Spleen (tissue), 11 donors: ENCODE measurements around the gene NRG3. TPM values are rescaled to one million over a fixed set of nuclear protein-coding genes. Genes with fewer than 3 reads are reported as not detected.
"Not testable (repeated sequence)": the region's sequence is repeated elsewhere in the genome, so short reads cannot be mapped to it uniquely, and the experiment has no call there.

Experiments
- DNase-seq: peaks from one replicate; pipeline ENCODE4 v3.0.0-alpha.2; 2020
- H3K27ac ChIP-seq, 8 donors: fragments of 200-600 bp; sonication (generic) in 7 of 8; 1 replicate in 4 of 8; 2 replicates in 4 of 8; pipeline versions ENCODE4 v1.5.0 to v1.8.0; 2016 to 2021; ENCODE audit warnings: inconsistent platforms in 4 of 8, mild to moderate bottlenecking in 4 of 8, moderate library complexity in 1 of 8
- H3K27me3 ChIP-seq, 7 donors: fragments of 200-600 bp; sonication (generic) in 6 of 7; replicated peaks in 1 of 7; 1 replicate in 4 of 7; 2 replicates in 3 of 7; pipeline versions ENCODE4 v1.5.0 to v1.8.0; 2016 to 2021; ENCODE audit warnings: inconsistent platforms in 3 of 7, mild to moderate bottlenecking in 1 of 7
- H3K36me3 ChIP-seq, 6 donors: fragments of 200-600 bp; sonication (generic) in 5 of 6; 1 replicate in 4 of 6; 2 replicates in 2 of 6; pipeline versions ENCODE4 v1.5.0 to v1.8.0; 2016 to 2021; ENCODE audit warnings: inconsistent platforms in 2 of 6
- H3K4me1 ChIP-seq, 6 donors: fragments of 200-600 bp; sonication (generic) in 5 of 6; 1 replicate in 3 of 6; 2 replicates in 3 of 6; pipeline versions ENCODE4 v1.5.0 to v1.8.0; 2016 to 2021; ENCODE audit warnings: inconsistent platforms in 3 of 6
- H3K4me3 ChIP-seq, 8 donors: fragments of 200-600 bp; sonication (generic) in 7 of 8; 1 replicate in 4 of 8; 2 replicates in 4 of 8; pipeline versions ENCODE4 v1.5.0 to v1.8.0; 2016 to 2021; ENCODE audit warnings: inconsistent platforms in 4 of 8, mild to moderate bottlenecking in 4 of 8, moderate library complexity in 2 of 8
- H3K9me3 ChIP-seq, 8 donors: fragments of 200-600 bp; sonication (generic) in 7 of 8; 1 replicate in 4 of 8; 2 replicates in 4 of 8; pipeline versions ENCODE4 v1.5.0 to v1.8.0; 2016 to 2021; ENCODE audit warnings: inconsistent platforms in 4 of 8
- CTCF ChIP-seq, 11 experiments: fragments of 200-600 bp in 7 of 11; fragments of 450-650 bp in 4 of 11; sonication (generic) in 4 of 11; IDR thresholded peaks in 8 of 11; conservative IDR thresholded peaks in 3 of 11; 1 replicate in 7 of 11; 2 replicates in 4 of 11; pipeline versions ENCODE4 v1.4.0 to v1.8.0; 2016 to 2021; ENCODE audit warnings: antibody characterized with exemption in 11 of 11, inconsistent platforms in 4 of 11, mild to moderate bottlenecking in 1 of 11
- POLR2A ChIP-seq, 3 donors: fragments of 450-650 bp; IDR thresholded peaks; one replicate each; pipeline ENCODE4 v1.5.1; 2017; ENCODE audit warnings: antibody characterized with exemption in 3 of 3, mild to moderate bottlenecking in 1 of 3
- POLR2AphosphoS5 ChIP-seq, 3 donors: sonication (generic); formaldehyde crosslinking; IDR thresholded peaks; one replicate each; pipeline ENCODE4 v1.5.1; 2017; ENCODE audit warnings: antibody characterized with exemption in 3 of 3
- WGBS, 5 donors: extraction: QIAGEN DNeasy Blood & Tissue Kit in 3 of 5; methylation state at CpG; one replicate each; pipeline versions ENCODE4 v1.1.5 to v1.1.7; 2013 to 2018; 5-methylcytosine and 5-hydroxymethylcytosine counted together
- intact Hi-C: fragments of 100-400 bp; cut with DNase I; formaldehyde crosslinking; loops from one replicate; pipeline ENCODE4 v1.15.0; 2023; ENCODE audit warnings: low total_unique reads
- polyA plus RNA-seq, 3 donors: library from polyadenylated mRNA; stranded (reverse); fragments of 200-250 nt; gene quantifications; one replicate each; pipeline ENCODE4 v1.2.1, GENCODE V29; 2013
- total RNA-seq, 7 donors: library from RNA; depleted of rRNA in 3 of 7; stranded (reverse); fragments of >200 nt in 3 of 7; fragmentation: NEBNext Ultra II Directional in 4 of 7; extraction: Animal tissue kit (Norgen Biotek cat#: 25700) in 4 of 7; gene quantifications; one replicate each; pipeline versions ENCODE4 v1.1.0 to v1.2.1, GENCODE V29; 2016 to 2021
- donor health status: healthy with polysubstance abuse.
- donor health status: DM: no; HTN: no; CAD: no; lungs with moderate emphysema.
- donor health status: DM: no; HTN: no; CAD: no.
- donor health status: Bipolar disorder and iron deficiency.
- donor health status: healthy.
- donor health status: DM: no; HTN: no; CAD: no.
- donor health status: DM: yes; HTN: yes; CAD: no.

Gene NRG3
- total and polyA plus RNA-seq, 10 donors: 0.10 to 0.22 (median 0.21) TPM; not detected in 7

DNA sequence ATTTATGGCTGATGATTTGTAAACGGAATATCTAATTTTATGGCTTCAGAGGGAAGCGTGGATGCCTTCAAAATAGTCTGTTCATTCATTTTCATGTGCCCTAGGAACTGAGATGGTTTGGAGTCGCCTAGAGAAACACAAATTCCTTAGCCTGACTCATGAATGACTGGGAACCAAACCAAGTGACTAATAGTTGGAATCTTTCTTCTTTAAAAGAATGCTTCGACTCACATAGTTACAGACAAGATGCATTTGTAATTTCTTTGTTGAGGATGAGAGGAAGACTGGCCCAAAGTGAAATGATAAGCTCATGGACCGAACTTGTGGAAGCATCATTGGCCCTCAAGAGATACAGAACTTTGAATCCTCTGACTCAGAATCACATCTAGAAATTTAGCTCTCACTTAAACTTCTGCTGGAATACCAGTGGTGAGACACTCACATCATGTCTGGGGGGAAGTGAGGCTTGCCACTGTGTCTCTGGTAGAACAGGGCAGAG lies 1107.2 kb downstream of the NRG3 start:
- Histone ChIP-seq H3K9me3 (no peaks in the 10 kb centered on the region), H3K4me1 (no peaks in the 10 kb centered on the region), H3K27me3 (no peaks in the 10 kb centered on the region), H3K36me3 (no peaks in the 10 kb centered on the region), H3K27ac (no peak overlapping the region), H3K4me3 (no peak overlapping the region)
- no peak for DNase-seq
- TF ChIP-seq CTCF (IDR thresholded peaks at IDR 0.05 in 8 of 11, conservative IDR thresholded peaks at IDR 0.05 in 3 of 11) (no peak), POLR2AphosphoS5 (IDR thresholded peaks at IDR 0.05) (no peak), POLR2A (IDR thresholded peaks at IDR 0.05) (no peak)
- intact Hi-C loops: no loop called here
- WGBS, 5 donors: 47 to 75% (median 64%) methylated on average over 5 of the region's 5 CpGs

GRCh38 chr10:82986216-82986615 lies 1111.2 kb downstream of the NRG3 start:
- 91 to 94% (median 91%) methylated on average over 10 of the region's 10 CpGs for WGBS, 5 donors
- intact Hi-C loops: no loop called here
- DNase-seq: no peak
- no peaks in the 10 kb centered on the region for H3K4me1 ChIP-seq
- H3K27ac ChIP-seq: no peak overlapping the region
- no peaks in the 10 kb centered on the region for H3K9me3 ChIP-seq
- H3K27me3 ChIP-seq: no peaks in the 10 kb centered on the region
- no peaks in the 10 kb centered on the region for H3K36me3 ChIP-seq
- TF ChIP-seq POLR2A (IDR thresholded peaks at IDR 0.05) (no peak), POLR2AphosphoS5 (IDR thresholded peaks at IDR 0.05) (no peak), CTCF (IDR thresholded peaks at IDR 0.05 in 8 of 11, conservative IDR thresholded peaks at IDR 0.05 in 3 of 11) (no peak)
- no peak overlapping the region for H3K4me3 ChIP-seq

GRCh38 chr10:83006479-83006878 lies 1131.5 kb downstream of the NRG3 start:
- H3K36me3 ChIP-seq, DNase-seq, intact Hi-C loops, H3K9me3 ChIP-seq, H3K4me1 ChIP-seq, H3K4me3 ChIP-seq, H3K27me3 ChIP-seq, H3K27ac ChIP-seq: not testable (repeated sequence)
- WGBS, 5 donors: 77 to 97% (median 86%) methylated on average over 8 of the region's 8 CpGs

GRCh38 chr10:83007510-83007909 lies 1132.5 kb downstream of the NRG3 start:
- H3K36me3 ChIP-seq: no peaks in the 10 kb centered on the region
- H3K27me3 ChIP-seq: no peaks in the 10 kb centered on the region
- no peaks in the 10 kb centered on the region for H3K4me1 ChIP-seq
- H3K9me3 ChIP-seq: no peaks in the 10 kb centered on the region
- DNase-seq: no peak
- no peak overlapping the region for H3K4me3 ChIP-seq
- TF ChIP-seq POLR2A (IDR thresholded peaks at IDR 0.05) (no peak), CTCF (IDR thresholded peaks at IDR 0.05 in 8 of 11, conservative IDR thresholded peaks at IDR 0.05 in 3 of 11) (no peak), POLR2AphosphoS5 (IDR thresholded peaks at IDR 0.05) (no peak)
- 79 to 90% (median 86%) methylated on average over 3 of the region's 3 CpGs for WGBS, 5 donors
- no peak overlapping the region for H3K27ac ChIP-seq
- intact Hi-C loops: no loop called here

DNA sequence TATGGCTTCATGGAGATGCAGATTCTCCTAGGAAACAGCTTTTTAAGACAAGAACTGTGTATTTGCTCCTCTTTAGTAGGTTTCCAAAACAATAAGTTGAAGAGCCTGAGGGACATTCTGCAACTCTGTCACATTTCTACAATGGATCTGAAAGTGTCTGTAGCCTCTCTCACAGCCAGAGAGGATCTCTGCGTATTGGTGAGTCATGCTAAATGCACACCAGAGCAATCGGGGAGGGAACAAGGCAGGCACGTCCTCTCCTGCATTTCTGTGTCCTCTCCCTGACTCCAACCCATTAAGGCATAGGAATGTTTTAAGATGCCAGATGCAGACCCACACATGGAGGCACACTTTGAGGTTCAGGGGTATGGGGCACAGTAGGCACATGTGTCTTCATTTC lies 1137.9 kb downstream of the NRG3 start:
- TF ChIP-seq POLR2A (IDR thresholded peaks at IDR 0.05) (no peak), CTCF (IDR thresholded peaks at IDR 0.05 in 8 of 11, conservative IDR thresholded peaks at IDR 0.05 in 3 of 11) (no peak), POLR2AphosphoS5 (IDR thresholded peaks at IDR 0.05) (no peak)
- intact Hi-C loops: no loop called here
- no peaks in the 10 kb centered on the region for H3K4me1 ChIP-seq
- DNase-seq: no peak
- H3K27me3 ChIP-seq: no peaks in the 10 kb centered on the region
- no peak overlapping the region for H3K4me3 ChIP-seq
- no peak overlapping the region for H3K27ac ChIP-seq
- no peaks in the 10 kb centered on the region for H3K9me3 ChIP-seq
- 52 to 78% (median 63%) methylated on average over 3 of the region's 3 CpGs for WGBS, 5 donors
- H3K36me3 ChIP-seq: no peaks in the 10 kb centered on the region
